GM11168 (cell line): ENCODE measurements around the gene OSBPL1A.

ENCODE experiments used
- in situ Hi-C: fragments of 300-500 bp; cut with MboI; formaldehyde crosslinking; loops from one replicate; pipeline ENCODE4 v1.12.0; 2022; ENCODE audit warnings: low sequenced_read_pairs; ENCODE audit not compliant: unreplicated experiment

The OSBPL1A gene

DNA sequence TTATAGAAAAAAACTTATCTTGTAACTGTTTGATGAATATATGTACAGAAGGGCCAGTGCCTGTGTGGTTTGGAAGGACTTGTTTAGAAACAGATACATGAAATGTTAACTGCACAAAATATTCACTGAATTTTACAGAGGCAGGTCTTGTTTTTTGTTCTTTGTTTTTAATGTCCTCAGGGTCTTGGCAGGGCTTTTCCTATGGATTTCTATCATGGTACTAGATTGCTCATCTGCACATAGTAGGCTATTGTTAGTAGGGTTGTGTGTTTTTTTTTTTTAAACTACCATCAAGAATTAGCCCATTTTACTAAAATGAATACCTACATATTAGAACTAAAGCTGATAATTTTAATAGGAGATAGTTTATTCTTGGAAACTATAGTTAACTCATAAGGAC is 255.2 kb downstream of the OSBPL1A start:
- in situ Hi-C loops, result no loop called here

DNA sequence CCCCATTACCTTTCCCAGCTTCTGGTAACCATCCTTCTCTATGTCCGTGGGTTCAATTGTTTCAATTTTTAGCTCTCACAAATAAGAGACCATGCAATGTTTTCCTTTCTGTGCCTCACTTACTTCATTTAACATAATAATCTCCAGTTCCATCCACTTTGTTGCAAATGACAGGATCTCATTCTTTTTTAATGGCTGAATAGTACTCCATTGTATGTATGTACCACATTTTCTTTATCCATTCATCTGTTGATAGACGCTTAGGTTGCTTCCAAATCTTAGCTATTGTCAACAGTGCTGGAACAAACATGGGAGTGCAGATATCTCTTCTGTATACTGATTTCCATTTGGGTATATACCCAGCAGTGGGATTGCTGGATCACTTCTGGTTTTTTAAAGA is 256.9 kb downstream of the OSBPL1A start:
- in situ Hi-C loops, result no loop called here

DNA sequence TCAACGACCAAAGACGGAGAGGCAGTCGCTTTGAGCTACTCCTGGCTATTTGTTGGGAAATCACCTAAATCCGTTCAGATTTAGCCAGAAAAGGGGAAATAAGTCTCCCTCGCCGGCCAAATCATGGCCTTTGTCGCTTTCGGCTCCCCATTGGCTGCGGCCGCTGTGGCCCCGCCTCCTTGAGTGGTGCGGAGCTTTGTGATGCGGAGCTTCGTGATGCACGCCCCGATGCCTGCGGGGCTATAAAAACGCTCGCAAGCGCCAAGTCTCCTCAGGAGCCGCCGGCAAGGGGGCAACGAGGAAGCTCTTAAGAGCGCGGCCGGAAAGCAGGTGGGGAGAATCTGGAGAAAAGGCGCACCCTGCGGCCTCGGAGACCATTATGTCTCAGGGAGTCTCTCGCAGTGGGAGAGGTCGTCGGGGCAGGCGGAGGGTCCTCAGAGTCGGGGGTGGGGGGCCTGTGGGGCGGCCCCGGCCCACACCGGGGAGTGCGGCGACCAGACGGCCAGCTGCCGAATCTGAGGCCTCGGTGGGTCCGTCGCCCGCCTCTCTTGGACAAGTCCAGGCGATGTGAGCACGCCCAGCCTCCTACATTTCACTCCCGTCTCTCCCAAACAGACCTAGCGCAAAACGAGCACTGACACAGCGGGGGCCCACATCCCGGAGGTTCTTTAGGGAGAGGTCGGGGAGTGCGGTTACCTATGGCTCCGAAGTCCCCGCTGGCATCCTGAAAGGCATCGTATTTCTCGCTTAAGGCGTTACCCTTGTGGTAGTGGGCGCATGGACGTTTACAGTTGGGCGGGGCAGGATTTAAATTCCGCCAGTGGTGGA is 258.6 kb downstream of the OSBPL1A start, which contains the start of gene CABYR:
Gene CABYR, plus strand, starts transcription at position 274 of the 828 bp plus-strand sequence. CDS start 4,053 bp downstream, outside the sequence.
- in situ Hi-C loops, result no loop called here

GRCh38 chr18:24138409-24138788 is 259.2 kb downstream of the OSBPL1A start:
- in situ Hi-C loops, result no loop called here

DNA sequence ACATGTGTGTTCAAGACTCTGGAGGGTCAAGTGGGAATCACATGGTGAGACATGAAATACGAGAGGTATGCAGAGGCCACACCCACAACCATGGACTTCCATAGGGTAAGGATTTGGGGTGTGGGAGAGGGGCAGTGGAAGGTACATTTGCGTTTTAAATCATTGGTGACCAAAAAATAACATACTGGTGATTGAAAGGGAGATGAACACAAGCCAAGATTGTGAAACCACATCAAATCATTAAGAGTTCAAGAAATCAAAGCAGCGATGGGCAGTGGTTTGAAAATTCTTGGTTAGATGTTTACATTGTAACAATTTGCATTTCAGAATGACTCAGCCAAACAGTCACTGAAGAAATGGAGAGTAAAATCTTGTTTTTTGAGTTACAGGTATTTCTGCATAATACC is 260.7 kb downstream of the OSBPL1A start:
- in situ Hi-C loops, result no loop called here

DNA sequence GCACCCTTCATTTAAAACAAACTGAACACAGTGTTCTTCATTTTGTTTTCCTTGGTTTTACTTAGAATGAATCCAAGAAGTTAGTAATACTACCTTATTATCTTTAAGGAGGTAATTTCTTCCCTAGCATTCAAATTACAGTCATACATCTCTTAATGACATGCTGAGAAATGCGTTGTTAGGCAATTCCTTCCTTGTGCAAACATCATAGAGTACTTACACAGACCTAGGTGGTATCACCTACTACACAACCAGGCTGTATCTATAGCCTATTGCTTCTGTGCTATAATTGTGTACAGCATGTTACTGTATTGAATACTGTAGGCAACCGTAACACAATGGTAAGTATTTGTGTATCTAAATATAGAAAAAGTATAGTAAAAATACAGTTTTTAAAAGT is 267.1 kb downstream of the OSBPL1A start:
- in situ Hi-C loops, result no loop called here

- in situ Hi-C loops, result no loop called here
These were observed 268.9 kb downstream of the OSBPL1A start for GRCh38 chr18:24128700-24129099.

GRCh38 chr18:24127735-24128134 is 269.9 kb downstream of the OSBPL1A start:
- in situ Hi-C loops, result no loop called here

DNA sequence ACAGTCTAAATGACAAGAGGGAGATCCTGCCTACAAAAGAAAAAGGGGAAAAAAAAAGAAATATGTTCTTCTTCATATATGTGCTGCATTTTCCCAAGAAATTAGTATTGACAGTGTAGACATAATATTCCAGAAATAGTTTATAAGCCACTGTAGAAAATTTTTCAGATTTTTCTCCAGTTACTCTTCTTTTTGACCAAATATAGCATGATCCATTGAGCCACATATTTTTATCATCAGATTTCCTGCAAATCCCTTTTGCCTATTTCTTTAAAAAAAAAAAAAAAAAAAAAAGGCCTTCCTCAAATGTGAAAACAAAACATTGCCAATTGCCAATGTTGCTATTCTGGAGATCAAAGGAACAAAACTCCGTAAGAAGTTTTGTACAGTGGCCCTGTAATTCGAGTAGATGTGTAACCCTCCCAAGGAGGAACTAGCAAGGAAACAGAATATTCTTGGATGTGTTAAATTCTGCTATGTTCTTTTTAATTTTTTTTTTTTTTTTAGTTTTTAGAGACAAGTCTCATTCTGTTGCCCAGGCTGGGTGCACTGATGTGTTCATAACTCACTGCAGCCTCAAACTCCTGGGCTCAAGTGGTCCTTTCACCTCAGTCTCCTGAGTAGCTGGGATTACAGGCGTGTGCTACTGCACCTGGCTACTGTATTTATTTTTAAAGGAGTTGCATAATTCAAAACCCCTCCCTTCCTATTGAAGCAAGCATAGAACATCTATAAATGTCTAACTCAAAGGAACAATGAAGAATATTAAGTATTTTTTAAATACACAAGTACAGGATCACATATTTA is 271.3 kb downstream of the OSBPL1A start:
- in situ Hi-C loops, result no loop called here

GRCh38 chr18:24121625-24122024 is 276.0 kb downstream of the OSBPL1A start:
- in situ Hi-C loops, result loop anchor here (25.0 kb wide), 1 partner anchor 509 kb away; no protein-coding TSS in a partner anchor

DNA sequence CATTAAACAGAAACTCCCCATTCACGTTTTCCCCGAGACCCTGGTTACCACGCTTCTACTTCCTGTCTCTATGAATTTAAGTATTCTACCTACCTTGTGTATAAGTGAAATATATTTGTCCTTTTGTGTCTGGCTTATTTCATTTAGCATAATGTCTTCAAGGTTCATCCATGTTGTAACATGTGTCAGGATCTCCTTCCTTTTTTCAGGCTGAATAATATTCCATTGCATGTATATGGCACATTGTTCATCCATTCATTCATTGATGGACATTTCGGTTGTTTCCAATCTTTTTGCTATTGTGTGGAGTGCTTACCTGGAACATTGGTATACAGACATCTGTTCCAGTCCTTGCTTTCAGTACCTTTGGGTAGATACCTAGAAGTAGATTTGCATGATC is 276.9 kb downstream of the OSBPL1A start:
- in situ Hi-C loops, result loop anchor here (25.0 kb wide), 1 partner anchor 508 kb away; no protein-coding TSS in a partner anchor

DNA sequence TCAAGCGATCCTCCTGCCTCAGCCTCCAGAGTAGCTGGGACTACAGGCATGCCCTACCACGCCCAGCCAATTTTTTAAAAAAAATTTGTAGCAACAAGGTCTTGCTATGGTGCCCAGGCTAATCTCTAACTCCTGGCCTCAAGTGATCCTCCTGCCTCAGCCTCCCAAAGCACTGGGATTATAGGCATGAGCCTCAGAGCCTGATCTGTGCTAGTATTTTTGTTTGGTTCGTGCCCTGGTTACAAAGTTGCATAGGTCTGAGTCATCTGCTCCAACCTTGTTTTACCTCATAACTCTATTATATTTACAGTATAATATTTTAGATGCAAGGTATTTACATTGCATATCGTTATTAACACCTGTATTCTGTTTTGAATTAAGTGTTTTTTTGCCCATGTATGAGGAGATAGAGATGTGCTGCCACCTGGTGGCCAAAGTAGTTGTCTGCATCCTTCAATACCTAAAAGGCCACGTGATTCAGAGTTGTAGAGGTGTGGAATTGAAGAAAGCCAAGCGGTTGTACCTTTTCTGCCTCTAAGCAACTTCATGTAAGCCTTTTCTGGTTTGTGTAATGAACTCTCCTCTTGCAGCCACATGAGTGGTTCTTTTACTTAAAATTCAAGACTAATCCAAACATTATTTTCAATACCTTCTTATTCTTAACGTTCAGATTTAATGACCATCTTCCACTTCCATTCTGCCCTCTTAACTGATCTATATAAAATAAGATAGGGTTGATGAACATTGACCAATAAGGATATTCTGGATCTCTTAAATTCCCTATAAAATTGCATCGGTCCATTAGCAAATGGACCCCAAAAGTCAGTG is 278.7 kb downstream of the OSBPL1A start:
- in situ Hi-C loops, result loop anchor here (10.0 to 25.0 kb wide), 2 partner anchors 194 to 507 kb away; no protein-coding TSS in a partner anchor

GRCh38 chr18:24115628-24116027 is 282.0 kb downstream of the OSBPL1A start:
- in situ Hi-C loops, result loop anchor here (10.0 to 25.0 kb wide), 2 partner anchors 191 to 503 kb away; no protein-coding TSS in a partner anchor

DNA sequence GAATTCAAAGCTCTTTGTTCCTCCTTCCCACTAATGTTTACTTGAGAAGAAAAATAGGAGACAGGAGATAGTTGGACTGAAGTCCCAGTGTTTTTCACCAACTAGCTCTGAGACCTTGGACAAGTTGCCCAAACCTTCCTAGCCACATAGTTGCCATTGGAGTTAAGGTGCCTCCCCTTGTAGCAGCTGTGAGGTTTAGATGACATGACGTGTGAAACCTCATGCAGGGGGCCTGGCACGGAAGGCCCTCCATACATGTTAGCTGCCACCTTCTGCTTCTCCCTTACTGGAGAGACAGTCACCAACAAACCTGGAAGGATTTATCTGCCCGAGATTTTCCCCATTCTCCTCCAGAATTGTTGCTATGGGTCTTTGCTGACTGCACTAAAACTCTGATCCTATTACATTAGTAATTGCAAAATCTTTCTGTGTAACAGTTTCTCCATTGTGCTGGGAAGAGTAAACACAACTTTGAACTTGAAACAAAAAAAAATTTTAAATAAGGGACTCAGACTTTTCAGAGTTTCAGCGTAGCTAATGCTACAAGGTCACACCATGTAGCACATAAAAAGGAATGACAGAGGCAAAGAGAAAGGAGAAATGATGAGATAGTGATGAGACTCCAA is 282.6 kb downstream of the OSBPL1A start:
- in situ Hi-C loops, result loop anchor here (10.0 to 25.0 kb wide), 2 partner anchors 190 to 503 kb away; no protein-coding TSS in a partner anchor

- in situ Hi-C loops, result loop anchor here (10.0 to 25.0 kb wide), 2 partner anchors 188 to 501 kb away; no protein-coding TSS in a partner anchor
These were observed 284.6 kb downstream of the OSBPL1A start for GRCh38 chr18:24112874-24113615.

DNA sequence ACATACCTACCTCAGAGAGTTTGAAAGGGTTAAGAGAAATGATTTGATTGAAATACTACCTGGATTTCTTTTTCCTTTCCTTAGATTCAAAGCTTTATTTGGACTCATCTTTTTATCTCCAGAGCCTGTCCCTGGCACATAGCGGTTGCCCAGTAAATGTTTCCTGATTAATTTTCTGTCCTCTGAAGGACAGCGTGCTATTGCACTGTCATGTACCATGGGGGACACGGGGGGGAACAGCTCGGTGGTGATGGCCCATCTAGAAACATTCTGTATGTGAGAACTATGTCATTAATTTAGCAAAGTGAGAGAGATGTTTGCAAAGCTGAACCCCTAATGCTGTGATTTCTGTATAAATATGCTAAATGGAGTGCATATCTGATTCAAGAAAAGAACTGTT is 285.2 kb downstream of the OSBPL1A start:
- in situ Hi-C loops, result loop anchor here (10.0 to 25.0 kb wide), 2 partner anchors 188 to 500 kb away; no protein-coding TSS in a partner anchor
